ENCODE data around the gene NXNL1.

DNA sequence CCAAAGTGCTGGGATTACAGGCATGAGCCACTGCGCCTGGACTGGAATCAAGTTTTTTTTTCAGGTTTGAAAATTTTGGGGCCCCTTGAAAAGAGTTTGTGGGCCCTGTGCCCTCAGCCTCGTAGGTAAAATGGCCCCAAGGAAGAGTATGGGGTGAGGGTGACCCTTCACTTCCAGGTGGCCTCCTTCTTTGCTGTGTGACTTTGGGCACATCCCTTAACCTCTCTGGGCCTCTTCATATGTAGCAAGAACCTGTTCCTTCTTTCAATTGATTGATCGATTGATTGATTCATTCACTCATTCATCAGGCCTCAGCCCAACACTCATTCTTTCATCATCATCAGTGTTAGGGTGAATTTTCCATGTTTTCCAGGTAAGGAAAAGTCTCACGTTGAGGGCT, 8.9 kb downstream of the NXNL1 start:
- TF ChIP-seq POLR2AphosphoS5 (IDR thresholded peaks at IDR 0.05; ENCODE audit: low read depth, low read length) (no peak), POLR2A (IDR thresholded peaks at IDR 0.05; ENCODE audit: low read depth, low read length) (no peak)

Measured in GM12892 (cell line).